Pancreas (tissue), 10 donors: ENCODE results near the gene SRPK2. TPM values are rescaled to one million over a fixed set of nuclear protein-coding genes. Genes with fewer than 3 reads are reported as not detected.
A peak's percentile ranks its signal among the peaks of the same experiment; 100 is the strongest.

ENCODE experiments used
- ATAC-seq, 4 donors: fragments of 200-7000 bp; cut with Tn5 transposase; one replicate each; pipeline versions ENCODE4 v1.8.0 to v1.9.1; 2020; ENCODE audit warnings: mild to moderate bottlenecking in 4 of 4, moderate library complexity in 4 of 4
- DNase-seq, 6 donors: peaks; one replicate each; pipeline ENCODE4 v3.0.0-alpha.2; 2020
- FAIRE-seq: peaks from 2 replicates; lab custom pipeline; 2012; peaks lifted over from hg19 to GRCh38; lab: Jason Lieb, UNC
- H3K27ac ChIP-seq, 4 donors: fragments of 200-600 bp; sonication (generic); 1 replicate in 3 of 4; 2 replicates in 1 of 4; pipeline versions ENCODE4 v1.5.0 to v1.8.0; 2020
- H3K27me3 ChIP-seq, 4 donors: fragments of 200-600 bp; one replicate each; pipeline ENCODE4 v1.8.0; 2021
- H3K36me3 ChIP-seq, 3 donors: fragments of 200-600 bp; sonication (generic) in 1 of 3; one replicate each; pipeline versions ENCODE4 v1.5.0 to v1.8.0; 2020 to 2021
- H3K4me1 ChIP-seq, 3 donors: fragments of 200-600 bp; one replicate each; pipeline ENCODE4 v1.8.0; 2021
- H3K4me3 ChIP-seq, 4 donors: fragments of 200-600 bp; sonication (generic) in 2 of 4; one replicate each; pipeline versions ENCODE4 v1.5.0 to v1.8.0; 2020 to 2021
- H3K9me3 ChIP-seq, 4 donors: fragments of 200-600 bp; one replicate each; pipeline ENCODE4 v1.8.0; 2021
- CTCF ChIP-seq, 4 donors: fragments of 200-600 bp; sonication (generic) in 3 of 4; IDR thresholded peaks; one replicate each; pipeline versions ENCODE4 v1.5.0 to v1.8.0; 2021; ENCODE audit warnings: antibody characterized with exemption in 4 of 4
- WGBS, 2 donors: extraction: QIAGEN DNeasy Blood & Tissue Kit; methylation state at CpG; one replicate each; pipeline ENCODE4 v1.1.7; 2013; 5-methylcytosine and 5-hydroxymethylcytosine counted together
- intact Hi-C, 3 donors: fragments of 100-400 bp; cut with DNase I; formaldehyde crosslinking; loops; one replicate each; pipeline versions ENCODE4 v1.11.1 to v1.14.2; 2022
- polyA plus RNA-seq, 2 donors: library from polyadenylated mRNA; stranded (reverse); fragments of 200-250 nt; gene quantifications; one replicate each; pipeline ENCODE4 v1.2.3, GENCODE V29; 2013
- total RNA-seq, 6 donors: library from RNA; stranded (reverse); fragmentation: NEBNext Ultra II Directional in 4 of 6; extraction: Animal tissue kit (Norgen Biotek cat#: 25700) in 4 of 6; gene quantifications; one replicate each; pipeline versions ENCODE4 v1.2.1 to v1.2.4, GENCODE V29; 2021 to 2023
- donor health status: healthy with polysubstance abuse.
- donor health status: DM: no; HTN: no; CAD: no; lungs with moderate emphysema.
- donor health status: DM: no; HTN: no; CAD: no.
- donor health status: control.
- donor health status: control.
- donor health status: Bipolar disorder and iron deficiency.
- donor health status: DM: yes; HTN: yes; CAD: no.
- donor health status: DM: no; HTN: no; CAD: no.
- donor health status: DM: no; HTN: no; CAD: no.
- donor health status: DM: yes; HTN: yes; CAD: no.

The SRPK2 gene
- total and polyA plus RNA-seq, 8 donors = 6.5 to 27.4 (median 16.4) TPM

DNA sequence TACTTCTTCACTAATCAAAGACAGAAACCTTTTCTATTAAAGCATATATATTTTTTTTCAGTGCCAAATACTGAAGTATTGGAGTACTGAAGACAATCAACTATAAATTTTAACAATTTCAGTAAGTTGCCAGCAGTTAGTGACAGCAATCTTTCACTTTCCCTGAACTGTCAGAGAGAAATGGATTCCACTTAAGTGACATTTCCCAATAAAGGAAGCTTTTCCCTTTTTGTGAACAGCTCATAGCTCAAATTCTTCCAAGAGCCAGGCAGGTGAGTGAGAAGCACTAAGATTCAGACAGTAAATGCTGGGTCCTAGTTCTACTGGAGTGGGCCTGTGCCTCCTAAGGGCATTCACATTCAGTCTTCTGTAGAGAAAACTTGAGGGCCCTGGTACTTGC is 142.0 kb downstream of the SRPK2 start:
- intact Hi-C loops = no loop called here
- no peak overlapping the region for H3K27ac ChIP-seq
- H3K4me3 ChIP-seq = no peak overlapping the region
- DNase-seq (no peak), ATAC-seq (no peak), FAIRE-seq (no peak)
- no peaks in the 10 kb centered on the region for H3K27me3 ChIP-seq
- H3K36me3 ChIP-seq = no peaks in the 10 kb centered on the region
- H3K4me1 ChIP-seq = peaks cover 4 to 9% (median 4%) of the 10 kb centered on the region in 3 donors
- H3K9me3 ChIP-seq = no peaks in the 10 kb centered on the region
- no peak for TF ChIP-seq CTCF (IDR thresholded peaks at IDR 0.05)

GRCh38 chr7:105246256-105246655 is 142.5 kb downstream of the SRPK2 start:
- DNase-seq (no peak), ATAC-seq (no peak), FAIRE-seq (no peak)
- H3K9me3 ChIP-seq = no peaks in the 10 kb centered on the region
- H3K36me3 ChIP-seq = no peaks in the 10 kb centered on the region
- H3K4me1 ChIP-seq = peaks cover 0 to 9% (median 4%) of the 10 kb centered on the region in 3 donors
- intact Hi-C loops = no loop called here
- H3K27me3 ChIP-seq = no peaks in the 10 kb centered on the region
- H3K27ac ChIP-seq = no peak overlapping the region
- H3K4me3 ChIP-seq = no peak overlapping the region
- TF ChIP-seq CTCF (IDR thresholded peaks at IDR 0.05) = no peak
- WGBS, 2 donors = 72 to 73% methylated on average over 4 of the region's 4 CpGs

GRCh38 chr7:105245398-105246114 is 143.2 kb downstream of the SRPK2 start:
- no peak overlapping the region for H3K4me3 ChIP-seq
- DNase-seq = no peak
- intact Hi-C loops = no loop called here
- ATAC-seq = peak in 3 of 4 donors; percentile 55 to 67 (median 65)
- WGBS, 2 donors = 35 to 39% methylated on average over 12 of the region's 12 CpGs
- no peaks in the 10 kb centered on the region for H3K36me3 ChIP-seq
- H3K27ac ChIP-seq = peak overlapping the region in 1 of 4 donors; percentile 19
- no peaks in the 10 kb centered on the region for H3K27me3 ChIP-seq
- TF ChIP-seq CTCF (IDR thresholded peaks at IDR 0.05) = no peak
- H3K9me3 ChIP-seq = no peaks in the 10 kb centered on the region
- peaks cover 0 to 9% (median 4%) of the 10 kb centered on the region in 3 donors for H3K4me1 ChIP-seq
- FAIRE-seq = no peak

- Histone ChIP-seq H3K4me1 (peaks cover 0 to 9% (median 4%) of the 10 kb centered on the region in 3 donors), H3K27ac (no peak overlapping the region), H3K9me3 (no peaks in the 10 kb centered on the region), H3K36me3 (no peaks in the 10 kb centered on the region), H3K4me3 (no peak overlapping the region), H3K27me3 (no peaks in the 10 kb centered on the region)
- ATAC-seq = no peak
- intact Hi-C loops = no loop called here
- FAIRE-seq = no peak
- no peak for DNase-seq
- 94 to 97% methylated on average over 28 of the region's 28 CpGs for WGBS, 2 donors
- no peak for TF ChIP-seq CTCF (IDR thresholded peaks at IDR 0.05)
These were observed 144.1 kb downstream of the SRPK2 start for GRCh38 chr7:105244594-105244993.

DNA sequence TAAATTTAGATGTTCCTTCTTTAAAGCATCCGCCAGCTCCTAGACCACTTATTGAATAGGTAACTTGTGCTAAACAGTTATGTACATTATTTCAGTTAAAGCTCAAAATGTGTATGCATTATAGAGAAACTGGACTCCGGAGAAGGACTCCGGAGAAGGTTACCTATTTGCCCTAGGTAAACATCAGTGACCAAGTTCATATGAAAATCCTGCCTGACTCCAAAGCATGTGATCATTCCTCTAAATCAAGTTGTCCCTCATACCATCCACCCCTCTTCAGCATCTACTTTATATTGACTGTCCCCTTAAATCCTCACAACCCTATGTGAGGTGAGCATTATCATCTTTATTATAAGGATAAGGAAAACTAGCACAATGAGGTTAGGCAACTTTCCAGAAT is 147.5 kb downstream of the SRPK2 start:
- Histone ChIP-seq H3K27ac (no peak overlapping the region), H3K27me3 (no peaks in the 10 kb centered on the region), H3K9me3 (no peaks in the 10 kb centered on the region), H3K4me3 (no peak overlapping the region), H3K4me1 (peaks cover 0 to 14% (median 11%) of the 10 kb centered on the region in 3 donors), H3K36me3 (no peaks in the 10 kb centered on the region)
- ATAC-seq (no peak), FAIRE-seq (no peak), DNase-seq (no peak)
- intact Hi-C loops = no loop called here
- TF ChIP-seq CTCF (IDR thresholded peaks at IDR 0.05) = no peak
- WGBS, 2 donors = 56 to 59% methylated on average over 3 of the region's 3 CpGs
